Globus pallidus (tissue), 1 donor: ENCODE measurements around the gene ARMC9.
"Not testable (repeated sequence)": the region's sequence is repeated elsewhere in the genome, so short reads cannot be mapped to it uniquely, and the experiment has no call there.

ENCODE experiments used
- DNase-seq: peaks from one replicate; pipeline ENCODE4 v3.0.0-alpha.2; 2015; ENCODE audit warnings: low spot score

The ARMC9 gene

DNA sequence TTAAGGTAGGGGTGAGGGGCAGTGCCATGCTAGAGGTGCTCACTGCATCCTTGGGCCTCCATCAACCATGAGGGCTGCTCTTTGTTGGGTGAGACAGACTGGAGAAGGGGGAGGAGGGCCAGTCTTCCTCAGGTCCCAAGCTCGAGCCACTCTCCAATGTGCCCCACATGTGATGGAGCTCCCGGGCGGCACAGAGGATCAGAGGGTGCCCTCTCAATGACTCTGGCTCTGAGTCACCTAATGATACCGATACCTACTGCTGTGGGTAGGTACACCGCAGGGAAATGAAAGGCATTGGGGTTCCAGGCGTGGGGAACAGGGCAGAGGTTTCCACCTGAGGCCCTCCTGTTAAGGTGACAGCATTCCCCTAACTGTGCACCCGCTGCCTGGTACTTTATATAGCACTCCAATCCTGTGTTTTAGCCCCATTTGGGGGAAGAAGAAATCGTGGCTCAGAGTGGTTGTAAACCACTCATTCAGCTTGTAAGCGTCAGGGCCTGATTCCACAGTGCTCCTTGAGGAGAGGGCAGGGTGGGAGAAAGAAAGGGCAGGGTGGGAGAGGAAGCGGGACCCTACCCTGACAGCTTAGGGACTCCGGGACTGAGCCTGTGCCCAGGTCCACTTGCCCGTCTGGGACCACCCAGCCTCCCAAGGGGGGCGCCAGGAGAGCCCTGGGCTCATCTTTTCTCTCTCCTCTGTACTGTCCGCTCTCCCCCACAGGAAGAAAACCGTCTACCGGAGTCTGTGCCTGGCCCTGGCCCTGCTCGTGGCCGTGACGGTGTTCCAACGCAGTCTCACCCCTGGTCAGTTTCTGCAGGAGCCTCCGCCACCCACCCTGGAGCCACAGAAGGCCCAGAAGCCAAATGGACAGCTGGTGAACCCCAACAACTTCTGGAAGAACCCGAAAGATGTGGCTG, 198.8 kb downstream of the ARMC9 start:
- no peak for DNase-seq

DNA sequence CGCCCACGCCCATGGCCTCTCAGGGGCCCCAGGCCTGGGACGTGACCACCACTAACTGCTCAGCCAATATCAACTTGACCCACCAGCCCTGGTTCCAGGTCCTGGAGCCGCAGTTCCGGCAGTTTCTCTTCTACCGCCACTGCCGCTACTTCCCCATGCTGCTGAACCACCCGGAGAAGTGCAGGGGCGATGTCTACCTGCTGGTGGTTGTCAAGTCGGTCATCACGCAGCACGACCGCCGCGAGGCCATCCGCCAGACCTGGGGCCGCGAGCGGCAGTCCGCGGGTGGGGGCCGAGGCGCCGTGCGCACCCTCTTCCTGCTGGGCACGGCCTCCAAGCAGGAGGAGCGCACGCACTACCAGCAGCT, 199.5 kb downstream of the ARMC9 start:
- no peak for DNase-seq

DNA sequence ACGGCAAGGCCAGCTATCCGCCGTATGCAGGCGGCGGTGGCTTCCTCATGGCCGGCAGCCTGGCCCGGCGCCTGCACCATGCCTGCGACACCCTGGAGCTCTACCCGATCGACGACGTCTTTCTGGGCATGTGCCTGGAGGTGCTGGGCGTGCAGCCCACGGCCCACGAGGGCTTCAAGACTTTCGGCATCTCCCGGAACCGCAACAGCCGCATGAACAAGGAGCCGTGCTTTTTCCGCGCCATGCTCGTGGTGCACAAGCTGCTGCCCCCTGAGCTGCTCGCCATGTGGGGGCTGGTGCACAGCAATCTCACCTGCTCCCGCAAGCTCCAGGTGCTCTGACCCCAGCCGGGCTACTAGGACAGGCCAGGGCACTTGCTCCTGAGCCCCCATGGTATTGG, 200.2 kb downstream of the ARMC9 start:
- no peak for DNase-seq

DNA sequence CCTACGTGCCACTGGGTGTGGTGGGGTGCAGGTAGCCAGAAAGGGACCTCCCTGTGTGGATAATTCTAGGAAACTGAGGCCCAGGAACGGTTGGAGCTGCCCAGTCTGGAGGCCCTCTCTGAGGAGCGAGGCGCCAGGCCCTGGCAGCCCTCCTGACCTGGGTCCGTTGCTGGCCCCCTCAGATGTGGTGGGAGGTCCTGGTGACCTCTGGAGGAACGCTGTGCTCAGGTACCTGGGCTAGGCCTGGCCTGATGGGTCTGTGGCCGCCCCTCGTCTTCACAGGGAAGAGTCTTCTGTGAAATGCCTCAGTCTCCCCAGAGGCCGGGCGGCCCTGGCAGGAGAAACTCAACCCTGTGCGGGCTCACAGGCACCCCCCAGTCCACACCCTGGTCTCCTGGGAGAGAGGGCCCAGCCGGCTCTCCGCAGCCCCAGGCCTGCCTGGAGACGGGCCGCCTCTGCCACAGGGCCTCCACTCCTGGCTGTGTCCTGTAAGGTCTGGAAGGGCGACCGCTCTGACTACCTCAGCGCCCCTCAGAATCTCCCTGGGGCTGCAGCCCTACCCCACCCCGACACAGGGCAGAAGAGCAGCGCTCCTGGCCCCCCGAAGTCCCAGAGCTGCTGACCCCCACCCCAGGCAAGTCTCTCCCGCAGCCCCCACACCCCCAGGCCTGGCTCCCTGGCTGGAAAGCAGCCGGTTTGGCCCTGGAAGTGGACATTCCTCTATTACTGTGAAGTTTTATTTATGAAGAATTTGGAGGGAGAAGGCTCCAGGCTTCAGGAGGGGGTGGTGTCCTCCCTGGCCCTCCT, 200.8 kb downstream of the ARMC9 start:
- no peak for DNase-seq

DNA sequence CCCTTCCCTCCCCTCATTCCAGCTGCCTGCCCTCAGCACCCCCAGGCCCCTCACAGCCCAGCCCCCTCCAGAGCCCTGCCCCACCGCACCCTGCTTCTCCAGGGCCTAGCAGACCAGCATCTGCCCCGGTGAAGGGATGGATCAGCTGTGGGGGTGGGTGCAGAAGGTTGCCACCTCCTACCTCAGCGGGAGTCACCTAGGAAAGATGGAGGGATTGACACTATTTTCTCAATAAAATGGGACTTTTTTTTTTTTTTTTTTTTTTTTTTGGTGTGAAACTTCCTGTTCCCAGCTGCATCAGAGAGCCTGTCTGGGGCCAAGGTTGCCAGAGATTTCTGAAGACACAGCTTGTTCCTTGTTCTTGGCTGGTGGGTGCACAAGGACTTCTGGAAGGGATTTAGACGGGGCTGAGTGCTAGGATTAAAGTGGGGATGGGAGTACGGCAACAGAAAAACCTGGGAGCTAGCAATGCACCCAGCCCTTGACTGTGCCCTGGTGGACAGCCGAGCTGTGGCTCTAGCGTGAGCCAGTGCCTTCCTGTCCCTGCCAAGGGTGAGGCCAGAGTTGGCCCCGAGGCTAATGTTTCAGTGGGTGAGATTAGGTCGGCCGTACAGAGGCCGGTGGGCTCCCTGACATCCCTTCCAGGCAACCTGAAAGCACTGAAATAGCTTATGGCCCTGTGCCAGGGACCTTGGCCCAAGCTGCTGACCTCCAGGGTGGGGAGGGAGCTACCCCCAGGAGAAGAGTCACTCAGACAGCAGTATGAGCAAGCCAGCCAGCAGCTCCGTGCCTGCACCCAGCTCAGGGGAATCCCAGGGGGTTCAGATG, 201.6 kb downstream of the ARMC9 start:
- peak; percentile 70 for DNase-seq

DNA sequence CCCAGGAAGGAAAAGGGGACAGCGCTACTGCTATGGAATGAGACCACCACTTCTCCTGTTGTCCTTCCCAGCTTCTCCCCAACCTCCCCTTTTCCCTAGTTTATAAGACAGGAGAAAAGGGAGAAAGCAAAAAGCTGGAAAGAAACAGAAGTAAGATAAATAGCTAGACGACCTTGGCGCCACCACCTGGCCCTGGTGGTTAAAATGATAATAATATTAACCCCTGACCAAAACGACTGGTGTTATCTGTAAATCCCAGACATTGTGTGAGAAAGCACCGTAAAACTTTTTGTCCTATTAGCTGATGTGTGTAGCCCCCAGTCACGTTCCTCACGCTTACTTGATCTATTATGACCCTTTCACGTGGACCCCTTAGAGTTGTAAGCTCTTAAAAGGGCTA, 202.2 kb downstream of the ARMC9 start:
- DNase-seq = not testable (repeated sequence)

DNA sequence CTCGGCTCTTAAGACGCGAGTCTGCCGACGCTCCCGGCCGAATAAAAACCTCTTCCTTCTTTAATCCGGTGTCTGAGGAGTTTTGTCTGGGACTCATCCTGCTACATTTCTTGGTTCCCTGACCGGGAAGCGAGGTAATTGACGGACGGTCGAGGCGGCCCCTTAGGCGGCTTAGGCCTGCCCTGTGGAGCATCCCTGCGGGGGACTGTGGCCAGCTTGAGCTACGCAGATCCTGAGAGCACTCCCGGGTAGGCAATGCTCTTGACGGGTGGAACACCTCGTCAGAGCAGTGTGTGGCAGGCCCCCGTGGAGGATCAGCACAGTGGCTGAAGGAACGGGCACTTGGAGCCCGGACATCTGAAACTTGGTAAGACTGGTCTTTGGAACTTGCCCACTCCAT, 202.7 kb downstream of the ARMC9 start:
- DNase-seq = not testable (repeated sequence)

DNA sequence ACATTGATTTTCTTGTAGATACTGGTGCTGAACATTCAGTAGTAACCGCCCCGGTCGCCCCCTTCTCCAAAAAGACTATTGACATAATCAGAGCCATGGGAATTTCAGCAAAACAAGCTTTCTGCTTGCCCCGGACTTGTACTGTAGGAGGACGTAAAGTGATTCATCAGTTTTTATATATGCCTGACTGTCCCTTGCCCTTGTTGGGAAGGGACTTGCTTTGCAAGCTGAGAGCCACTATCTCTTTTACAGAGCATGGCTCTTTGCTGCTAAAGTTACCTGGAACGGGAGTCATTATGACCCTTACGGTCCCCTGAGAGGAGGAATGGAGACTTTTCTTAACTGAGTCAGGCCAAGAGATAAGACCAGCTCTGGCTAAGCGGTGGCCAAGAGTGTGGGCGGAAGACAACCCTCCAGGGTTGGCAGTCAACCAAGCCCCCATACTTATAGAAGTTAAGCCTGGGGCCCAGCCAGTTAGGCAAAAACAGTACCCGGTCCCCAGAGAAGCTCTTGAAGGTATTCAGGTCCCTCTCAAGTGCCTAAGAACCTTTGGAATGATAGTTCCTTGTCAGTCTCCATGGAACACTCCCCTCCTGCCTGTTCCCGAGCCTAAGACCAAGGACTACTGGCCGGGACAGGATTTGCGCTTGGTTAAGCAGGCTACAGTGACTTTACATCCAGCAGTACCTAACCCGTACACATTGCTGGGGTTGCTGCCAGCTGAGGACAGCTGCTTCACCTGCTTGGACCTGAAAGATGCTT, 205.2 kb downstream of the ARMC9 start:
- DNase-seq = not testable (repeated sequence)

DNA sequence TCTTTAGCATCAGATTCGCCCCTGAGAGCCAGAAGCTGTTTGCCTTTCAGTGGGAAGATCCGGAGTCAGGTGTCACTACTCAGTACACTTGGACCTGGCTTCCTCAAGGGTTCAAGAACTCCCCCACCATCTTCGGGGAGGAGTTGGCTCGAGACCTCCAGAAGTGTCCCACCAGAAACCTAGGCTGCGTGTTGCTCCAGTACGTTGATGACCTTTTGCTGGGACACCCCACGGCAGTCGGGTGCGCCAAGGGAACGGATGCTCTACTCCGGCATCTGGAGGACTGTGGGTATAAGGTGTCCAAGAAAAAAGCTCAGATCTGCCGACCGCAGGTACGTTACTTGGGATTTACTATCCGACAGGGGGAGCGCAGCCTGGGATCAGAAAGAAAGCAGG, 205.8 kb downstream of the ARMC9 start:
- not testable (repeated sequence) for DNase-seq

DNA sequence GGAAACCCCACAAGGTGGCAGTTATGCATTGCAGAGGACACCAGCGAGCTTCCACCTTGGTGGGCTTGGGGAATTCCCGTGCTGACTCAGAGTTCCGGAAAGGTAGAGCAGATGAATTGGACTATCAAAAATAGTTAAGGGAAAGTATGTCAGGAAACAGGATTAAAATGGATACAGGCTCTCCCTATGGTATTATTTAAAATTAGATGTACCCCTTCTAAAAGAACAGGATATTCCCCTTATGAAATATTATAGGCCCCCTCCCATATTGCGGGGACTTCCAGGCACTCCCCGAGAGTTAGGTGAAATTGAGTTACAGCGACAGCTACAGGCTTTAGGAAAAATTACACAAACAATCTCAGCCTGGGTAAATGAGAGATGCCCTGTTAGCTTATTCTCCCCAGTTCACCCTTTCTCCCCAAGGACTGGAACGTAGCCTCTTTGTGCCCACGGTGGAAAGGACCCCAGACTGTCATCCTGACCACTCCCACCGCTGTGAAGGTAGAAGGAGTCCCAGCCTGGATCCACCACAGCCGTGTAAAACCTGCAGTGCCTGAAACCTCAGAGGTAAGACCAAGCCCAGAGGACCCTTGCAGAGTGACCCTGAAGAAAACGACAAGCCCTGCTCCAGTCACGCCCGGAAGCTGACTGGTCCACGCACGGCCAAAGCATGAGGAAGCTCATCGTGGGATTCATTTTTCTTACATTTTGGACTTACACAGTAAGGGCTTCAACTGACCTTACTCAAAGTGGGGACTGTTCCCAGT, 207.4 kb downstream of the ARMC9 start:
- DNase-seq = not testable (repeated sequence)

DNA sequence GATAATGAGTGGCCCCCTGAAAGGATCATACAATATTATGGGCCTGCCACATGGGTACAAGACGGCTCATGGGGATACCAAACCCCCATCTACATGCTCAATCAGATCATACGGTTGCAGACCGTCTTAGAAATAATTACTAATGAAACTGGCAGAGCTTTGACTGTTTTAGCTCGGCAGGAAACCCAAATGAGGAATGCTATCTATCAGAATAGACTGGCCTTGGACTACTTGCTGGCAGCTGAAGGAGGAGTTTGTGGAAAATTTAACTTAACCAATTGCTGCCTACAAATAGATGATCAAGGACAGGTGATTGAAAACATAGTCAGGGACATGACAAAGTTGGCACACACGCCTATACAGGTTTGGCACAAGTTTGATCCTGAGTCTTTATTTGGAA, 209.3 kb downstream of the ARMC9 start:
- DNase-seq = not testable (repeated sequence)

DNA sequence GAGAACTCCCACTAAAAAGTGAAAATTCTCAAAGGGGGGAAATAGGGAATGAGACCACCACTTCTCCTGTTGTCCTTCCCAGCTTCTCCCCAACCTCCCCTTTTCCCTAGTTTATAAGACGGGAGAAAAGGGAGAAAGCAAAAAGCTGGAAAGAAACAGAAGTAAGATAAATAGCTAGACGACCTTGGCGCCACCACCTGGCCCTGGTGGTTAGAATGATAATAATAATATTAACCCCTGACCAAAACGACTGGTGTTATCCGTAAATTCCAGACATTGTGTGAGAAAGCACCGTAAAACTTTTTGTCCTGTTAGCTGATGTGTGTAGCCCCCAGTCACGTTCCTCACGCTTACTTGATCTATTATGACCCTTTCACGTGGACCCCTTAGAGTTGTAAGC, 209.9 kb downstream of the ARMC9 start:
- not testable (repeated sequence) for DNase-seq

DNA sequence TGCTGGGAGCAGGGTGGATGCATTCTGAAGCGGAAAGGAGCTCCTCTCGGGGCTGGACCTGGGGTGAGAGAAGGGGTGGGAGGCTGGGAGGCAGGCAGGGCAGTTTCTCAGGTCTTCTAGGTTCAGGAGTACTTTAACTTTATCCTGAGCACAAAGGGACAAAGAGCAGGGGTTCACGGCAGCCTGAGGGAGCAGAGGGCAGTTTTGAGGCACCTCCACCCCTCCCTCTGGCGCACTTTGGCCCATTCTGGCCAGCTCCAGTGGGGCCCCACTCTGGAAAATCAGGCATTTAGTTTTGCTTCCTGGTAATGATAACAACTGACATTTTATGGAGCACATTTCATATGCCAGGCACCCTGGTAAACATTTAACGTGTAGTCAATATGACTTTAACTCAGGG, 211.3 kb downstream of the ARMC9 start:
- DNase-seq = no peak

DNA sequence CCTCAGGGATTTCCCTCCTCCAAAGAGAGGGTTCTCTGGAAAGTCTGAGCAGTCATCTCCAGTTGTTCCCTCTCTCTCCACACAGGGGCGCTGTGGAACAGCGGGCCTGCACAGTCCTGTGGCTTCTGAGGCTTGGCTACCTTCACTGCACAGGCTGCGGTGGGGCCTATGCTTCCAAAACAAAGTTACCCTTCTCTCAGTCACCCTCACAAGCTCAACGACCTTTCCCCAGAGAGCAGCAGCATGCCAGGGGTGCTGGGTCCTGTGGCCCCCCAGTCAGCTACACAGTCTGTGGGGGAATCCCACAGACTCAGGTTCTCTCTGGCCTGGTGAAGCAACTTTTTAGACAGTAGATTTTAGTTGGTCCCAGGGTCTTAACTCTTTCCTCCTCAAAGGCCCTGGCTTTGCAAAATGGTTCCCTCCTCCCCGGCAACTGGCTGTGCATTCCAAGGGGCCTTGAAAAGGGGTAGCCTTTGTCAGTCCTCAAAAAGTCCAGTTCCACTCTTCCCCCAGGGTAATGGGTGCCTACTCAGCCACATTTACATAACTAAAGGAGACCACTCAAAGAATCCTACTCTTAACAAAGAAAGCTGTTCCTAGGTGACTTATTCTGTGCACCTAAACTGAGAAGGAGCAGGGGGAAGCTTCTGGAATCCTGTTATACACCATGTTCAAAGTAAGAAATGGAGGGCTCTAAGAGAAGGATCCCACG, 212.0 kb downstream of the ARMC9 start:
- DNase-seq = no peak

DNA sequence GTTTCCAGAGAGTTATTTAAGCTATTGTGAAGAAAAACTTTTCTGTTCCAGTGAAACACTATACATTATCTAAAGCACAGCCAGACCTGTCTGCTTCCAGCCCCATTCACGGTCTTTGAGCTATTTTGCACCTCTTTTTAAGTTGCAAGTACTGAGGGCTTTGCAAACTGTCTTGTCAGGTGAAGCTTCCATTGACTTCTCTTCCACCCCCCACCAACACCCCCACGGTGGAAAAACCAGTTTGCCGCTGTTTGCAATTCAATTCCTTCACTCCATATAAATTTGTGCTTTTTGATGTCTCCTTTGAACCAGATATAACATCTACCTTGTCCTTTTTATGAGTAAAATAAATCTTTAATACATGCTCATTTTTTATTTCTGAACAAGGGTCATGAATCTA, 212.8 kb downstream of the ARMC9 start:
- no peak for DNase-seq

DNA sequence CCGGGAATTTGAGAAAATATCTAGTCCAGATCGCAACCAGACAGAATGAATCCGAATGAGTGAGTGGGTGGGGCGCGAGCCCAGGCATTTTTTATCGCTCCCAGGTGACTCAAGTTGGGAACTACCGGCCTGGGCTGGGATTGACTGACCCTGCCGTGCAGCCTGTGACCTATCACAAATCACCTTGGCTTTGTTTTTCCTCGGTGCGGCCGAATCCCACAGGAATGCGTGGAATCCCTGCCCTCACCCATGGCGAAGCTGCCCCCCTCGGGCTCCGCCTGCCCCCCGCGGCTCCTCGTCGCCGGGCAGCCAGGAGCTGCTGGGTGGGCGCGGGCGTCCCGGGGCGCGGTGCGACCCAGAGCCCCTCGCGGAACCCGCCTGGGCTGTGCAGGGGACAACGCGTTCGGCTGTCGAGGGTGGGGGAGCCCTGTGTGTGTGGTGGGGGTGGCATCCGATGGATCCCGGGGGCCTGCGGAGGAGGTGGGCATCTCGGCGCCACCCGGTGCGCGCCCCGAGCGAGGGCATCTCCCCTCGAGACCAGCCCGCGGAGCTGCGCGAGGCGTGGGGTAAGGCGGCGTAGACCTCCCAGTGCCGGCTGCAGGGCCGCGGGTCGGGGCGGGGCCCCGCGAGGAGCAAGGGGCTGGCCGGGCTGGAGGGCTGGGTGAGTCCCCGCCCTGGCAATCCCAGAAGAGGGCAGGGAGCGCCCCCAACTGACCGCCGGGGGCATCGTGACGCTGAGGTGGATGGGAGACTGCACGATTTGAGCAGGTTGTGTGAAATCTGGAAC, 213.6 kb downstream of the ARMC9 start:
- DNase-seq = peak; percentile 76

DNA sequence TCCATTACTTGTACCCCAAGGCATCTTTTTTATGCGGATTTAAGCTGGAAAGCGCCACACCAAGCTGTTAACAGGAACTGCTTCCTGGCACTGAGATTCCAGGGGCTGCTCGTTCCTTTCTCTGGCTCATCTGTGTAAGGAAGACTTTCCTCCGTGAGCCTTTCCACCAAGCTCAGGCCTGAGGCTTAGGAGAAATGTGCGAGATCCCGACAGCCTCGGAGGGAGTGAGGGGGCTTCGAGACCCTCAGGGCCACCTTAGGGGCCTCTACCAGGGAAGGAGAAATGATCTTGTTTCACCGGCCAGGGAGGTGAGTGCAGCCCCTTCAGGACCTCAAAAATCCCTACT, 214.2 kb downstream of the ARMC9 start:
- no peak for DNase-seq

DNA sequence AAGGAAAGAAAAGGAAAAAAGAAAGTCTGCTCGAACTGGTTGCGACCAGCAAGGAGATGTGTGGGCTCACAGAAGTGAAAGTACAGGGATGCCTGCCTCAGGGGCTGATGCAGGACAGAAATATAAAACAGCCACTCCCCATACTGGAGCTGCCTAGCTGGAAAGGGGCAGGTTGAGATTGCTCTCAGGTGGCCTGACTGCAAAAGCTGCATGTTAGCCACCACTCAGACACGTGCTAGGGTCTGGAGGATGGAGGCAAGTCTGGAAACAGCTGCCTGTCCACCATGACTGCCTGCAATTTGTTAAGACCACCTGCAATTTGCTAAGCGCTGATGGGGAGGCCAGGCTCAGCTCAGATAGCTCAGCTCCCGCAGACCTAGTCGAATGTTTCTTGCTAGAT, 215.0 kb downstream of the ARMC9 start:
- DNase-seq = no peak

DNA sequence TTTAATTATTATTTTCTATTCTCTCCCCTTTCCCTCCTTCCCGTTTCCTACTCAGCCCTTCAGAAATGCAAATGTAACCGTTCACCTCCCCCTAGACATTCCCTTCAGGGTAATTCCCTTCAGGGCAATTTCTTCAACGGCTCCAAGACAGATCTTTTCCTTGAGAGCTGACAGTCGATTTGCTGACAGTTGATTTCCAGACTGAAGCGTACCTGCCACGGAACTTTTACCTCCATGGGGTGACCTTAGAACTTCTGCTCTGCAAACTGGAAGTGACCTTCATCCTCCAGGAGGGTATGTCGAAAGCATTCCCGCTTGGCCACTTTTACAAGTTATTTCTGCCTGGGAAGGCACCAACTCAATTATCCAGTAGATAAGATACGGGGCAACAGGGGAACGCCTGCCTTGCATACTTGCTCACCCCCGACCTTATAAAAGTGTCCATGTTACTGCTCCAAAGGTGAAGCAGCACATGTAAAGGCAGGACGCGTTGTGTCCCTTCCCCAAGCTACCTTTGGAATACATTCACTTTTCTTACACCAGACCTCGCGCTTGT, 215.6 kb downstream of the ARMC9 start:
- no peak for DNase-seq
